HG03378 (cell line): ENCODE results near the gene ZCCHC17.
"Not testable (repeated sequence)": the region's sequence is repeated elsewhere in the genome, so short reads cannot be mapped to it uniquely, and the experiment has no call there.

Source experiments
- ATAC-seq: cut with Tn5 transposase; IDR thresholded peaks from one replicate; pipeline ENCODE4 v1.9.1; 2021; ENCODE audit warnings: mild to moderate bottlenecking, moderate library complexity; ENCODE audit not compliant: unreplicated experiment

The ZCCHC17 gene

DNA sequence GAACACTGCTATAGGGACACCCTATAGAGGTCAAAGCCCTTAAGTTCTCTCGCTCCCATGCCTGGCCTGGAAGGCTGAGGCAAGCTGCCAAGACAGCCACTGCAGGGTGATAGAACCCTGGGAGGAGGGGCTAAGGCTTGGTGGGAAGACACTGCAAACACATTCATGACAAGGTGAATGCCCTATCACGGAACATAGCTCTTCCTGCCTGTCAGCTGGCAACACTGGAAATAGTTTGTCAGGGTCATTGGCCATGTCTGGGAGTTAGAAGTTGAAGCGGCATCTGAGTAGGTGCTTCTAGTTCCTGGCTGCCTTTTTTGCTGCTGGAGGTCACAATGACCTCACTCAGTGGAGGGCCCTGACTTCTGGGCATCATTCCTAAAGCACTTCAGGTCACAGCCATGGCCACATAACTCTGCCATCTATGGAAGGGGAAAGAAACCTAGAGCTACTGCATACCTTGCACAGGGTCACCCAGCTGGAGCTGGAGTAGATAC is 71.8 kb downstream of the ZCCHC17 start:
- no peak for ATAC-seq

DNA sequence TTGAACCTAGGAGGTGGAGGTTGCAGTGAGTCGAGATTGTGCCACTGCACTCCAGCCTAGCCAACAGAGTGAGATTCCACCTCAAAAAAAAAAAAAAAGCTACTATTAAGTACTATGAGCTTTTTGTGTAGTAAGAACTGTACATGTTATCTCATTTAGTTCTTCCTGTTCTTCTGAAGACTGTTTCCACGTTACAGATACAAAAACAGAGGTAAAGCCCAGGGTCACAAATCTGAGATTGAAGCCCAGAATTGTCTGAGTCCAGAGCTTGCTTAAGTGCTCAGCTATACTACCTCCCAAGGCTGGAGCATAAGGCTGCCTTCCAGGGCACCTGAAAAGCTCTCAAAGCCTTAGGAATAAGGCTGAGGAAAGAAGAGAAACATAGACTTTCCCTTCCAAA is 73.2 kb downstream of the ZCCHC17 start:
- no peak for ATAC-seq

DNA sequence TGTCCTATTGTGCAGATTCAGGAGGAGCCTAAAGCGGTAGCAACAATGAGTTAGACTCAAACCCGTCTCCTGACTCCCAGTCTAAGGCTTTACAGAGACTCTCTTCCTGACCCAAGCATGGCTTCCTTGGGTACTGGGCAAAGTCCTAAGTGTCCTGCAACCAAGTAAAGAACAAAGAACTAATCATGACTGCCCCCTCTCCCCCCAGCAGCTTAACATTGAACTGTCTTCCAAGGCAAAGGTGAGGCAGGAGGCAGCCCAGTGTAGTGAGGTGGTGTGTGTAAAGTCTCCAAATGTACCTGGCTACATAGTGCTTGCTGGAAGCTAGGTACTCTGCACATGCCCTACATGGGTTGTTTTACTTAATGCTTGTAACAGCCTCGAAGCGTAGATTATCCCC is 73.7 kb downstream of the ZCCHC17 start:
- ATAC-seq: no peak

DNA sequence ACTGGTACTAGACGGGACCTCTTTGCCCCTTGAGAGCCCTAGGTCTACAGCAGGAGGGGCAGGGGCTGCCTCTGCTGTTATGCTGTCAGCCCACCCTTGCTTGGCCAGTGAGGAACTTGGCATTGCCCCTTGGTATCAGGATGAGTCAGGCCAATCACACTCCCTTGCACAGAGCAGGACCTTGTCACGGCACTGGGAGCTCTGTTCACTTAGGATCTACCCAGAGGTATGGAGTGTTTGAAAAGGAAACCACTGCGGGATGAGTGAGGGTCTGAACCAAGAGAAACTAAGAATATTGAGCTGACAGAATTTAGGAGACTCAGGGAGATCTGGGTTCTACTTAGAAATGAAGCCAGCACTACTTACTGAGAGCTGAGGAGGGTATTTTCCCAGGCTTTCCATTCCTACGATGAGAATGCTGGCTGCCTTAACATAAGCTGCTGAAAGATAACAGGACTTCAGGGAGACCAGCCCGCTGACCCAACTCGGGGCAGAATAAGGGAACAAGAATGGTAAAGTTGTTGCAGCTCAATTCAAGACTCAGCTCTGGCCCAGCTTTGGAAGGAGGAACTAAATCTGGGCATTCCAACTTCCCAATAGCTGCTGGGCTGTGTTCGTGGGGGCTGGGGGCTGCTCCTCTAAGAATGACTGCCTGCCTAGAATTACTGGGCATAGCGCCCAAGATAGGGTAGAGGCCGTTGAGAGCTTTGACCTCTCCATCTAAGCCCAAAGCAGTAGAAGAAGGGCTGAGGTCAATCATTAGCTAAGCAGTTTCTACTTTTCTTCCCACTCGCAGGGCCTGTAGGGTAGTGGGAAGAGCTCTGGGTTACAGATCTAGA is 74.5 kb downstream of the ZCCHC17 start:
- no peak for ATAC-seq

DNA sequence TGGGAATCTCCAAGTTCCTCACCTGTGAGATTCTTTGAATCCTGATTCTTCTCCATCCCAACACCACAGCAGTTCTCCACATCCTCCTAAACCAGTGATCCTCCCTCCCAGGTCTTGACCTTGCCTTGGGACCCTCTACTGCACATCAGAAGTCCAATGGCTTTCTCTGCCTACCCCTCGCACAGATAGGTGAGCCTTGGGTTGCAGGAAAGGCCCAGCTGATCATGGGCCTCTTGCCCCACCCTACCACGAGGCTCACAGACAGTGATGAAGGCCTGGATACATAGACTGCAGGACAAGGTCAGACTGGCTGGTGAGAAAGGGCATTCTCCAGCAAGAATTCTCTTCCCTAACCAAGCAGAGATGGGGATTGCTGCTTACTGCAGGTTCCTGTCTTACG is 75.2 kb downstream of the ZCCHC17 start:
- no peak for ATAC-seq

DNA sequence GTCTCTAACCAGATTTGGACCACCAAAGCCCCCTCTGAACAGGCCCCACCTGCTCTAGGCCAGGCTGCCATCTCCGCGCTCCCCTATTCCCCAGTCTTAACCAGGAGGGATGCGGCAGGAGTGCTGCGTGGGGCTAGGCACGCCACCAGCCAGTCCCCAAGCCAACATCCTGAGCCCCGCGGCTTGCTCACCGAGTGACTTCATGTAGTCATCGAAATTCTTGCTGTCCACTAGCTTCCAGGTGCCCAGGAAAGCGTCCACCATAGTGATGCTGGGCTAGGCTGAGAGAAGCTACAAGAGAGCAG is 75.9 kb downstream of the ZCCHC17 start:
- no peak for ATAC-seq

DNA sequence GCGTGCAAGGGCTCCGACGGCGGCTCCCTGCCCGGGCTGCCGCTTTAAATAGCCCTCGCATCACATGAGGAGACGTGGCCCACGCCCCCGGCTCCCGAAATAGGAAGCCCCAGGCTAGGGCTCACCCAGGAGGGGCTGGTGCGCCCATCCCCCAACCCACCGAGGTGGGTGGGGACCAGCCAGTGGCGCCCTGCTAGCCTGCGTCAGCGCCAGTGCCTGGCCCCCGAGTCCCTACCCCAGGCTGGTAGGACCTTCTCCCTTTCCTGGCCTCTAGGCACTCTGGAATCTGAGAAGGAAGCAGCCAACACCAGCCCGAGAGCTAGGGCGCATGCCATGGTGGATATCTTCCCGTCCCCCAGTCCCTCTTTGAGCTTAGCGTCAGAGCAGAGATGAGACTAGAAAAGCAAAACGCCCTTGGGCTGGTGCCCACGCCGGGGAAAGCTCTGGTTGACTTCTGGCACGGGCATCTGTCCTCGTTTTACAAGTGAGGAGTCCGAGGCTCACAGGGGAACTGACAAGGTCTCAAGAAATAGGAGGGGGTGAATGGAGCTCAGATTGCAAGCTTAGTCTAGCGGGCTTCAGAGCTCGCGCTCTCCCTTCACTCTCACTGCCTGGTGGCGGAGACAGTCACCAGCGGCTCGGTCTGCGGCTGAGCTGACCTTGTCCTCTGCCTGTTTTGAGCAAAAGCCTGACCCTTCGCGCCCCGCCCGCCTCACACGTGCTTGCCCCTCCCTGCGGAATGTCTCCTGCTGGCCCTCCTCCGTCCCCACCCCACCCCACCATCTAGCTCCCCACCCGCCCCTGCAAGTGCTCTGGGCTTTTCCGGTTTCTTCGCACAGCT is 76.4 kb downstream of the ZCCHC17 start, which contains the start of gene FABP3:
TSS of gene FABP3 (minus strand) at position 21 of the 841 bp plus-strand sequence. CDS start 62 bp downstream, outside the sequence.
- ATAC-seq: no peak

DNA sequence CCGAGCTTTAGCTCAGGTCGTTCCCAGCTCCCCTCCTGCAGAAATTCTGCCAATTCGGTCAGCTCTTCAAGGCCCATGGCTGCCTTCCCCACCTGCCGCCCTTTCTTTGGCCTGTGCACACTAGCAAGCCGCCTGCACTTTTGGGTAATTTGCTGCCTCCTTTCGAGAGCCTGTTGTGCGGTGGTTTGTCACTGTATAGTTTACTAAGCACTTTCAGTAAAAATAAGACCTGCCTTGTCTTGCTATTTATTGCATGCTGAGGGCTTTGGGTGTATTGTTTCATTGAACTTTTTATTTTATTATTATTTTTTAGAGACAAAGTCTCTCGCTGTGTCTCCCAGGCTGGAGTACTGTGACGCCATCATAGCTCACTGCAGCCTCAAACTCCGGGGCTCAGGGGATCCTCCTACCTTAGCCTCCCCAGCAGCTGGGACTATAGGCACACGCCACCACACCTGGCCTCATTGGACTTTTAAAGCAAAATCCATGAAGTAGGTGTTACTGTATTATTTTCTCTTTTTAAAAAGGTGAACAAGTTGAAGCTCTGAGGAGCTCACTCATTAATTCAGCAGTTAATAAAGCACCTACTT is 77.2 kb downstream of the ZCCHC17 start:
- ATAC-seq: no peak

DNA sequence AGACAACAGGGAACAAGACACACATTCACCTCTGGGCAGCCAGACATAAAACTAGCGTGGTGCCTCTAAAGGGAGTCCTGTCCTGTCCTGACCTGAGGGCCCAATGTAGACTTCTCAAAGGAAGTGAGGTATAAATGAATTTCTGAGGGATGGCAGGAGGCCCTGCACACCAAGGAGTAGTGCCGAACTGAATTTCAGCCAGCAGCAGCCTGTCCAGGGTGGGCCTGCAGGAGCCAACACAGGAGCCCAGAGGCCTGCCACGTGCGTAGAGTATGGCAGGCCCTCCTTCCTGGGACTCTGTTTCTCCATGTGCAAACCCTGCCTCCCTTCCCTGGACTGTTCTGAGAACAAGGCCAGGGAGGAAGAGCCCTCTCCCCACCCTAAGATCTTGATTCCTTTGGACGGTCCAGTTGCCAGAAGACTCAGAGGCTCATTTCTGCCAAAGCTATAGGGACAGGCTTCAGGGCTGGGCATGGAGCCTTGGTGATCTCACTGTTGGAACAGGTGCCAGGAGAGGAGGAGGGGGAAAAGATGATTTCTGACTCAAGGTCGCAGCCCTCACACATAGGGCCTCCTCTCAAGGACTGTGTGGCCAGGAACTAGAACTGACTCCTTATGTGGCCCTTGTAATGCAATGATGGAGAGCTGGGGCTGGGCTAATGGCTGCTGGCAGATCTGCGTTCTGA is 77.8 kb downstream of the ZCCHC17 start:
- ATAC-seq: no peak

DNA sequence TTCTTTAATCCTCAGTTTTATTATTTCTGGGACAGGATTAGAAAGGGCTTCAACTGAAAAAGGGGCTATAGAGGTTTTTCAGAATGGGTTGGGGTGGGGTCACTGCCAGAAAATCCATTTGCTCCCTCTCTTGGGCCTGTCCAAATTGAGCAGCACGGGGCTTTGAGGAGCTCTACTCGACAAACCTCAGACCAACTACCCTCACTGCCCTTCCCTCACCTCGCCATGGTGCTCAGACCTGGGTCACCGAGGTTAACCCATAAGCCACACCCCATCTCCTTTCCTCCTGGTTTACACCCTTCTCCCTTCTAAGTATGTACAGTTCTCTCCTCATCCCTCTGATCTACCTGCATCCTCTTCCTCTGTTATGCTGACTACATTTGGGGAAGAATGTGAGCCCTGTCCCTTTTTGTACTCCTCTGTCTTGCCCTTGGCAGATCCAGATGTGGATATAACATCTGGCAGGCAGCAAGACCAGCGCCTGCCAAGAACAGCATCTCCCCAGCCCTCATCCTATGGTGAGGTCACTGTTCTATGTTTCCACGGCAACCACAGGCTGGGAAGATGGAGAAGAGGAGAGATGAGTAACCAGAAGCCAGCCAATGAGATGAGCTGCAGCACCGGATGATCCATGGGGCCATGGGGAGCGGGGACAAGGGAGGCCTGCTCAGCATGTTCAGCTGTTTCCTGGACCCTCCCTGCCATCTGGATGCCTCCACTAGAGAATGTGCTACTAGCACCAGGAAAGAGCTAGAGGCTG is 79.7 kb downstream of the ZCCHC17 start:
- ATAC-seq: no peak

DNA sequence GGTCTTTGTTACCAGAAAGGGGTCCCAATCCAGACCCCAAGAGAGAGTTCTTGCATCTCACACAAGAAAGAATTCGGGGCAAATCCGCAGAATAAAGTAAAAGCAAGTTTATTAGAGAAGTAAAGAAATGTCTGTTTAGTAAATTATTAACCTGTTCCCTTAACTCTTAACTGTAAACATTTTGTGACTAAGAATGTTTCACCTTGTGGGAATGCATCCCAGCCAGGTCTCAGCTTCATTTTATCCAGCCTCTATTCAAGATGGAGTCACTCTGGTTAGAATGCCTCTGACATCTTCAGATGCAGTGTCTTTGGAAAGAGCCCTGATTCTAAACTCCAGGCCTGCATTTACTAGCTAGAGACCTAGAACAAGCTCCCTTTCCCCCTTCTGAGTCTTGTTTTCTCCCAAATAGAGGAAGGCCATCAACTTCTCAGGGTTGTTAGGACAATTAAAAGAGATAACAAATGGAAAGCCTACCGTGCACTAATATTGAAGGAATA is 80.6 kb downstream of the ZCCHC17 start:
- ATAC-seq: no peak

DNA sequence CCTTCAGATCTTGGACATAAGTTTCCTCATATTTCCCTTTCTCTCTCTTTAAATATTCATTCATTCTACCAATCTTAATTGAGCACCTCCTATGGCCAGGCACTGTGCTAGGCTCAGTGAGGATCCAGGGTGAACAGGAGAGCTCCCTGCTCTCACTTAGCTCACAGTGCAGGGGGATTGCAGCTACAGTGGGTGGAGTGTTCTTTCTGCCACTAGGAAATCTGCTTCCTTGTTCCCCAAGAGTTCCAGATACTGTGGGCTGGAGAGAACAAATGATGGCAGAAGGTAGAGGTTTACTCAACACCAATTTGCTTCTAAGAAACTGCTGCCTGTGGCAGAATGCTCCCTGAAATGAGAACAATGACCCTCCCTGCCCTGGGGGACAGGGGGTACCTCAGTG is 81.2 kb downstream of the ZCCHC17 start:
- ATAC-seq: no peak

DNA sequence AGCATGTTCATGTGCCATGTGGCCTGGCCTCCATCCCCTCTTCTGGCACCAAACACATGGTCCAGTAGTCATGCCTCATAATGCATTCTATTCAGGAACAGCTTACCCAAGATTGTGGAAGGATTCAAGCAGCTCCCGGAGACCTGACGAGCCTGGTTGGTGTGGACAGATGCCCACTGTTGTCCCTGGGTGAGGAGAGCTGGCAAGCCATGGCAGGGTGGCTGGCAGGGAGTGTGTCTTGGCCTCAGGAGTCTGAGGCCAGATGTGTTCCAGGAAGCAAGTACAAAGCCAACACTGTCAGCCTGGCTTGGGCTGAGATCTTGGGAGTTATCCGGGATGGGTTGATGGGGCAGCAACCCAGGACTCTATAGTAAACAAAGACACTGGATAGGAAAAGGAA is 83.3 kb downstream of the ZCCHC17 start:
- no peak for ATAC-seq

DNA sequence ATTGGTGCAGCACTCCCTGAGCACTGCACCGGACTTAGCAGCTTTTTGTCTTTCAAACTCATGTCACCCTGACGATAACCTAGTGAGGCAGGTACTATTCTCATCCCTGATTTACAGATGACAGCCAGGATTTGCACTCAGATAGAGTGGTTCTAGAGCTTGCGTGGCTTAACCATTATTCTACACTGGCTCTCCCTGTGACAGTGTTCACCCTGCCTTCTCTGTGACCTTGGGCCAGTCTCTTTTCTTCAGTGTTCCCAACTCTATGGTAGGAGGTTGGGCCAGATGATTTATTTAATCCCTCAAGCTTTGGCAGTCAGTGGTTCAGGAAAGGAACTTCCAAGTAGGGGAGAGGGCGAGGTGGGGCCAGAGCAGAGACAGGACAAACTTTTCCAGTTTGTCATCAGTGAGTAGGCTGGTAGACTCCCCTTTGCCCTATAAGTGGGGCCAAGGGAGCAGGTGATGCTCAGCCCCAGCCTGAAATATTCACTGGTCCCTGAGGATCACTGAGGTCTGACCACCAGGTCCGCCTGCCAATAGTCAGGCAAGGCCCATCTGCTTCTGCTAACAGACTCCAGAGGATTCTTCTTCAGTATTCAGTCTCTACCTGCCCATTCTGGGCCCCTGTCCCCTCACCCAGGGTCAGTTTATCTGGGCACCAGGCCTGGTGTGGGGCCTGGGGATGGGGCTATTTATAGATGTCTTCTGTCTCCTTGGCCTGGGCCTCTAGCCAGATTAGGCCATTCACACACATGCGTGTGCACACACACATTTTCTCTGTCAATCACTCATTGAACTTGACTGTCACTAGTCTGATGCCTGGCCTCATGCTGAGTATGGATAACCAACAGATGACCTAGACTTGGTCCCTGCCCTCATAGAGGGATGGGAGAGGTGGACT is 84.8 kb downstream of the ZCCHC17 start:
- no peak for ATAC-seq

DNA sequence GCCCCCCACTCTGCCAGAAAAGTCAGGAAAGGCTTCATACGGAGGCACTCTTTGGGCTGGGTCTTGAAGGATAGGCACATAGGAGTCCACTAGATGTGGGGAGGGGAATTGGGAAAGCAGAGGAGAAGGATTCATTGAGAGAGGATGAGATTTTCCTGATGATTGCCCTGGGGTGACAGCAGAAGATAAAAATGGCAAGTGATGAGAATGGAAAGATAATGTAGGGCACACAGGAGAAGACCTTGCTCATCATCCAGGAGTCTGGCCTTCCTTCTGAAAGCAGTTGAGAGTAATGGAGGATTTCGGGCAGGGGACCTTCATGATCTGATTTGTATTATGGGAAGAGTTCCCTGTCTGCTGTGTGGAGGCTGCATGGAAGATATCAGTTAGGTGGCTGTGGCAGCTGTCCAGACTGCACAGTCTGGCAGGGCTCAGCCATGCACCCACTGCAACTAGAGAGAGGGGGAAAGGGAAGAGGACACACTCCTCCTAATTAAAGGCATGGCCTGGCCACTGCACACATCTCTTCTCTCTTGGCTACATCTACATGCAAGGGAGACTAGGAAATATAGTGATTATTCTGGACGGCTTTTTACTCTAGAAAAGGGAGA is 85.7 kb downstream of the ZCCHC17 start:
- ATAC-seq: no peak

DNA sequence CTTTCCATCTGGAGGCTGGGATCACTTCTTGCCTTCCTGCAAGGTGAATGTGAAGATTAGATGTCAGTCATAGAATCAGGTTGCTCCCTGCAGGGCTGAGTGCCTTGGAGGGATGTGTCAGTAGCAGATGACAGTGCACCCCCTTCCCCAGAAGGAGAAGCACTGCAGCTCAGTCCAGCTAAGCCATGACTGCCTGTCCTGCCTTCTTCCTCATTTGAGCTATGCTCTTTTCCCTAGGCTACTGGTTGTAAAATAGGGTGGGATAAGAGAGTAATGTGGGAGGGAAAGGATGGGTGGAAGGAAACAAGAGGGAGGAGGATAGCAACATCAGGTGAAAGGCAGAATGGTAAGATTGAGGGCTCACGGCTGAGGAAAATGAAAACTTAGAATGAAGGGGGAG is 87.1 kb downstream of the ZCCHC17 start:
- ATAC-seq: no peak

DNA sequence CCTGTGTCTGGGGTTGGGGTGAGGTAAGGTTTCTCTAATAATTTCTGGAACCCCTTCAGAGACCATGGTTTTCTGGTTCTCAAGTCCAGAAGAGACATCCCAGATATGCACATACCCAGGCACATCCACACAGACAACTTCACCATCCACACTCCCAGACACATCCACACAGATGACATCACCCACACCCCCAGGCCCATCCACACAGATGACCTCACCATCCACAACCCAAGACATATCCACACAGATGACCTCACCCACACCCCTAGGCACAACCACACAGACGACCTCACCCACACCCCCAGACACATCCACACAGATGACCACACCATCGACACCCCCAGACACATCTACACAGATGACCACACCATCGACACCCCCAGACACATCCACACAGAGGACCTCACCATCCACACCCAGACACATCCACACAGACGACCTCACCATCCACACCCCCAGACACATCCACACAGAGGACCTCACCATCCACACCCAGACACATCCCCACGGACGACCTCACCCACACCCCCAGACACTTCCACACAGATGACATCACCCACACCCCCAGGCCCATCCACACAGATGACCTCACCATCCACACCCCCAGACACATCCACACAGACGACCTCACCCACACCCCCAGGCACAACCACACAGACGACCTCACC is 89.9 kb downstream of the ZCCHC17 start:
- ATAC-seq: not testable (repeated sequence)

DNA sequence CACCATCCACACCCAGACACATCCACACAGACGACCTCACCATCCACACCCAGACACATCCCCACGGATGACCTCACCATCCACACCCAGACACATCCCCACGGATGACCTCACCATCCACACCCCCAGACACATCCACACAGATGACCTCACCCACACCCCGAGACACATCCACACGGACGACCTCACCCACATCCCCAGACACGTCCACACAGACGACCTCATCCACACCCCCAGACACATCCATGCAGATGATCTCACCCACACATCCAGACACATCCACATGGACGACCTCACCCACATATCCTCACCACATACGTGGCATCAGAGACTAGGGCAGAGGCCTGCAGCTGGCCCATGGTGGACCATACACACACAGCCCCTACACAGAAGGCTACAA is 90.8 kb downstream of the ZCCHC17 start:
- no peak for ATAC-seq
